GM19099 (cell line): ENCODE measurements around the gene ELP2.

Experiments
- POLR2A ChIP-seq: IDR thresholded peaks from 3 replicates; pipeline ENCODE4 v1.6.1; 2011; ENCODE audit warnings: low read depth; ENCODE audit not compliant: insufficient read length; ENCODE audit errors: extremely low read depth

The ELP2 gene

DNA sequence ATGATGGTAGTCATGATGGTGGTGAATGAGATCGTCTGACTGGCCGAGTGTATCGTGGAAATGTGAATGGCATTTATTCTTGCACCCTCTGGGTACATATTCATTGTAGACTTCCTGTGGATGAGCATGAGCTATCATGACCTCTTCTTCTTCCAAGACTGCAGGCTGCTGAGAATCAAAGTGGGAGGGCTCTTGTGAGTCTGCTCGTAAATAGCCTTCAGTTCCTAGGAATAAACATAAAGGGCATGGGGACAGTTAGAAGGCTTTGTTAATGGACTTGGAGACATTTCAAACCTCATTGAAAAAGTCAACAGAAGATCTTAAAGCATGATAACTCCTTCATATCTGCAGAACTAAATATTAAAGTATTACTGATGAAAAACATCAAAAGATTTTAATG is 15.4 kb upstream of the ELP2 start:
- no peak for TF ChIP-seq POLR2A

DNA sequence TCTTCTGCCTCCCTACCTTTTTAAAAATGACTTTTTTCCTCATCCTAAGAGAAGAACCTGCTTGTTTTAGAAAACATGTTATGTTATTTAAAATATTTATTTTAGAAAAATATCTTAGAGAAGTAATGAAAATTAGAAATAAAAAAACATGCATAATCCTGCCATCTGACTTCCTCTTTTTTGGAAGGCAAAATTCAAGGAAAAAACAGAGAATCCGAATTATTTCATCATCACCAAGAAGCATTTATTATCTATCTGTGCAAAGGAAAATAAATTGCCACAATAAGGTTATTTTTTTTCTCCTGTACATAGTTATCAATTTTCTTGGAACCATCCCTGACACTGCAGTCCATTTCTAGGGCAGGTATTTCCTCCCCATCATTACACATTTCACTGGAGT is 15.0 kb upstream of the ELP2 start:
- no peak for TF ChIP-seq POLR2A

DNA sequence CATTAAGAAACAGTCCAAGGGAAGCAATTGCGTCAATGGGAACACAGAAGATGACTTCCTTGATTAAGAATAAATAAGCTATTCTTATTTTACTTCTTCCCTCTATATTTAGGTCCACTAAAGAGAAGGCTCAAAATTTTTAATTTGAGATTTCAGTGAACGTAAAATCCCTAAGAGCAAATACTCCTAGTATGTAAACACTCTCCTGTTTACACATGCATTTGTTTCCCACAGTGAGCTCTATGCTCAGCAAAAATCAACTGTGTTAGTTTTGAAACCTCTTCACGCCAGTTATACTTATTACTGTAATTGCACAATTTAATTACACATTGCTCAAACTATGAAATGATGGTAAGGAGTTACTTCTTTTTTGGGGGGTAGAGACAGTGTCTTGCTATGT is 9.4 kb upstream of the ELP2 start:
- TF ChIP-seq POLR2A: no peak

DNA sequence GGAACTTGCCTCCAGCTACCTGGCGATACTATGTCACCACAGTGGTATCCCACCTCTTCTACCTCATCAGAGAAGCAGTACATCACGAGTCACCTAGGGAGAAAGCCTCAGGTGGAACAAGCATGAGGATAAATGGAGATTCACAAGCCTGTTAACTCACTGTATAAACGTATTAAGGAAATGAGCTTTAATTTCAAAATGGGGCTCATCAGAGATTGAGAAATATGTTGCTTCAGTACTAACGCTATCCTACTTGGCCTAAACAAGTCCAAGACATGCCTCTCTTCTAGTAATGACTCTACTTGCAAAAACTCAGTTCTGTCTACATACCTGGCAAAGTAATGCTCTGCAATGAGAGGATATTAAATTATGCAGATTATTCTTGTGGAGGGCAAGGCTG is 4.9 kb upstream of the ELP2 start:
- no peak for TF ChIP-seq POLR2A

DNA sequence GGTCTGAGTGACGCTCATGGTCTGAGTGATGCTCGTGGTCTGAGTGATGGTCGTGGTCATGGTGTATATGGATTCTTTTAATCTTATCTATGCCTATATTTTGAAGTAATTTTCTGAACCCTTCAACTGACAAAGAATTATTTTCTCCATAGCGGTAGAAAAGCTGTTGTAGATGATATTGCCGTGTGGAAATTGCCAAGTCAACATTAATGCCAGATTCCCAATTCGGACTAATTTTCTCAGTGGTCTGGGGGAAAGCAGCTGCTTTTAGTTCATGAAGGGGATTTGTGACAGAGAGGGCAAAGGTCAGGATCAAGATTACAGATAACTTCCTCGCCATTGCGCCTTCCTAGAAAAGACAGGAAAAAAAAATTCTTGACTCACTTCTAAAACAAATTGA is 3.0 kb upstream of the ELP2 start:
- no peak for TF ChIP-seq POLR2A

DNA sequence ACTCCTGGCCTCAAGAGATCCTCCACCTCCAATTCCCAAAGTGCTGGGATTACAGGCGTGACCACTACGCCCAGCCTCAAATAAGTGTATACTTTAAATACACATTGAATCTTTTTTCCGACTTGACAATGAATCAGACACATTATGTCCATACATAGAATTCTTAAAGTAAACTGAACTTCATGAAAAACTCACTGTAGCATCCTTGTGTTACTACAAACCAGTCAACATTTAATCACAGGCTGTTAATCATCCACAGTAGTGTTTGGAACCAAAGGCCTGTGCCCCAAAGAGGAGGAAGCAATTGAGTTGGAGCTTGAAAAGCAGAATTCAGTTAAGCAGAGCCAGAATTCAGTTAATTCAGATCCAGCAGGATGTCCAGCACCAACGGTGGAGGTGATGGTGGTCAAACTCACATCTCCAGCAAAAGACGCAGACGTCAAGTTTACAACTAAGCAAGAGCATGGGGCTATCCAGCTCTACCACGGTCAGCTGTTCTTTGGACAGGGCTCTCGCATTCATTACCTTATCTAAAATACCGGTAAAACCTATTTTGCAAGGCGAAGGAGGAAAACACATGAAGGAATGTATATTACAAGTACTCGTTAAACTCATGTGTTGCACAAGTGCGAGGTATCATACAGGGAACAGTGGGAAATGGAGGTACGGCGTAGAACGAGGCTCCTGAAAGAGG is 1.7 kb upstream of the ELP2 start:
- TF ChIP-seq POLR2A: no peak

DNA sequence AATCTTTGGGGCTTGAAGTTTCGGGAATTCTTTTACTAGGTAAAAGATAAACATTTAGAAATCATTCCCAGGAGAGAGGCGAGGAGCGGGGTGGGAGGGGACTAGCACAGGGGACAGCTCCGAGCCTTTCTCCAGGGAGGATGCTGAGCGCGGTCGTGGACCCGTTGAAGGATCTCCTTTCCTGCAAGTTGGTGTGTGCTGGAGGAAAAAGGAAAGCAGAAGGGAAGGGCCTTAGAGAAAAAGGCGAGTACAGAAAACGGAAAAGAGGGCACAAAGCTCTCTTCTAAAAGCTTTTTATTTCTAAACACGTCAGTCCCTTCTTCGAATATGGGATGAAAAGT is 1.2 kb upstream of the ELP2 start:
- no peak for TF ChIP-seq POLR2A

DNA sequence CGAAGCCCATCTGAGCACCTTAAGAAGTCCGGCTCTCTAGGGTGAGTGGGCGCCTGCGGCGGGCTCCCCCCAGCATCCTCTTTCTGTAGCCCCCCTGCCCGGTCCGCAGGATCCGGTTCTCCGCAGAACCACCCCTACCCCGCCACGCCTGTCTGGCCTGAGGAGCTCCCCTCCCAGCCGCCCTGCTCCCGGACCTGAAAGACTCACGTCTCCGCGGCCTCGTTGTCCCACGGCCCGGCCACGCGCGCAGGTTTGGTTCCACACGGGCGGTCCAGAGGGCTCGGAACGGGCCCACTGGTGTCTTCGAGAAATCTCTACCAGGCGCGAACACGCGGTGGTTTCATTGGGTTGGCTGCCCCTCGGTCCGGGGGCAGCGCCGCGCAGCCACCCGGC is 796 bp upstream of the ELP2 start:
- TF ChIP-seq POLR2A: no peak

DNA sequence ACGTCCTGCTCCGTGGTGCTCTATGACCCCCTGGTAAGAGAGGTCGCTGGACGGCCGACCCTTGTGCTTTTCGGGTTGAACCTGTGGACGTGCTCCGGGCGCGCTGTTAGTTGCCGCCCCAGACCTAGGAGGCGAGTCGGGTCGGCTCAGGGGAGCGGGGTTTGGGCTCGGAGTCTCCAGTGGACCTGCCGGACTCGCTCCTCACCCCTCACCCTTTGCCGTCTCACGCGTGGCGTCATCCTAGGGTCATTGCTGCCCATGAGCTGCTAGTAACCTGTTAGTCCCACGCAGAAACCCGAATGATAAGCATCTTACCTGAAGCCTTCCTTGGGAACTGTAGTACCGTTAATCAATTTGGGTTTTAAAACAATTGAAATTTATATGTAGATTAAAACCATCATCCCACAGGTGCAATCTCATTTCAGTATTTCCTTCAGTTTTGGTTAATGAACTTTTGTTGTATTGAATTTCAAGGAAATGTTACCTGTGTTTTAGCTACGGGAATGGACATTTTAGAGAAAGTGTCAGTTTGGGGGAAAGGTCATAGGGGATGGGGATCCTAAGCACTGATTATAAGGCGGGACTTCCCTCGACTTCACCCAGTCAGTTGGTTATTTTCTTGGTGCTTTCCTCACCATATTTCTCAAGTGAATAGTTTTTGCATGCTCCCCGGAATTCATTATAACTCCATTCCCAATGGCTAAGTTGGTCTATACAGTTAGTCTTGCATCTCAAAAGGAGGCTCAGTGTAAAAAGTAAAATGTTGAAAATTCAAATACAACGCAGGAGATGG is 536 bp downstream of the ELP2 start:
- TF ChIP-seq POLR2A: no peak

DNA sequence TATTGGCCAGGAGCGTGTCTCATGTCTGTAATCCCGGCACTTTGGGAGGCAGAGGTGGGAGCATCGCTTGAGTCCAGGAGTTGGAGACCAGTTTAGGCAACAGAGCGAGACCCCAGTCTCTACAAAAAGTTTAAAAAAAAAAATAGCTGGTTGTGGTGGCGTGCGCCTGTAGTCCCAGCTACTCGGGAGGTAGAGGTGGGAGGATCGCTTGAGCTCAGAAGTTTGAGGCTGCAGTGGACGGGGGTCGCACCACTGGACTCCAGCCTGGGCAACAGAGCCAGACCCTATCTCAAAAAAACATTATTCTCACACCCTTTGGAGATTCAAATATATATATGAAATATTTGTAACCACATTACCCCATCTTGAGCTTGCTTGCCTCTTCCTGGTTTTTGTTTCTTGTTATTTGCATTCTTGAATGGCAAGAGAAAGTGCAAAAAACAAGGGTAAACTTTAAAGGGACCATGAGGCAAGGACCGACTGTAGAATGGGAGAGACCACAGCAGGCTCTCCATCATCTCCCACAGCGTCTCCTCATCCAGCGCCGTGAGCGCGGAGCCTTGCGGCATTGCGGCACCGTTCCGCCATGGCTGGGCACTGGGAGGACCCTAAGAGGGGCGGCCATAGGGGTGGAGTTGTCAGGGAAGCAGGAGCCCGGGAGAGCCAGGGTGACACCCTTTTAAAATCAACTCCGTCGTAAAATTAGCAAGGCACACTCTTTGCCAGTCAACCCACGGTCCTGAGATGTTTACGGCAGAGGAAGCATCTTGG is 1.4 kb downstream of the ELP2 start:
- TF ChIP-seq POLR2A: no peak

DNA sequence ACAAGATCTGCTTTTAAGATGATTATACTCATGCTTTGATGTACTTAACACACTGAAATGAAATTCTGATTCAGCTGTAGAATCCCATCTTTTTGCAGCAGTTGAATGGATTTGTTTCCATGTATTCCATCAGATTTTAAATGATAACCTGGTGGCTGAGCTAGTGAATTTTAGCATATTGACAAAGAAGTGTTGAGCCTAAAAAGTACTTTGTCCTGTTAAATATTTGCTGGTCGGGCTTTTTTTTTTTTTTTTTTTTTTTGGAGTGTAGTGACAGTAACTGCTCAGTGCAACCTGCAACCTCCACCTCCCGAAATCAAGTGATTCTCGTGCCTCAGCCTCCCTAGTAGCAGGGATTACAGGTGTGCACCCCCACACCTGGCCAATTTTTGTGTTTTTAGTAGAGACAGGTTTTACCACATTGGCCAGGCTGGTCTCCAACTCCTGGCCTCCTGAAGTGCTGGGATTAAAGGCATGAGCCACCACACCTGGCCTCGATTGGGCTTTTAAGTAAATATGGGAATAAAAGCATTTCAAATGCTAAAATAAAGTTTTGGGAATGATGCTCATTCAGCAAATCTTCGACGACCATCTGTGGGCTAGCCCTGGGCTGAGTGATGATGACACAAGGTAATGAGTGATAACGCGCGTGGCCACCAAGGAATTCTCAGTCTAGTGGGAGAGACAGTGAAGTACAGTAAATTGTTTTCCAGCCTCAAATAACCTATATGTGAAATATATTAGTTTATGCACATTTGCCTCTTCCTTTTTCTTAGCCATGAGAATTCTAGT is 2.2 kb downstream of the ELP2 start:
- TF ChIP-seq POLR2A: no peak

DNA sequence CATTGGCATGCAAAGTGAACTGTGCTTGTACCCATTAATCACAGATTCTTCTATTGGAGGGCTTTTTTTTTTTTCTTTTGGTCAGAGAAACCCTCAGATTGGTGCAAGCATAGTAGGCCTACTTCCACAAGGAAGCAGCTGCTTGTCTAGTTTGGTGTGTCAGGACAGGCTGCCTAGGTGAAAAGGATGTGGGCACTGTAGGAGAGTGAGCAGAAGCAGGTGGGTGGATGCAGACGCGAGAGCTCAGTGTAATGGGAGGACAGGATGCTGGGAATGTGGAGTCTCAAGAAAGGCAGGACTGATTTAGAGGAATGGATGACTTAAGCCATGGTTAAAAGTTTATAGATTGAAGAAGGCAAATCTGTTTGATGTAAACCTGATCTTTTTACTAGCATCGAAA is 3.1 kb downstream of the ELP2 start:
- TF ChIP-seq POLR2A: no peak

DNA sequence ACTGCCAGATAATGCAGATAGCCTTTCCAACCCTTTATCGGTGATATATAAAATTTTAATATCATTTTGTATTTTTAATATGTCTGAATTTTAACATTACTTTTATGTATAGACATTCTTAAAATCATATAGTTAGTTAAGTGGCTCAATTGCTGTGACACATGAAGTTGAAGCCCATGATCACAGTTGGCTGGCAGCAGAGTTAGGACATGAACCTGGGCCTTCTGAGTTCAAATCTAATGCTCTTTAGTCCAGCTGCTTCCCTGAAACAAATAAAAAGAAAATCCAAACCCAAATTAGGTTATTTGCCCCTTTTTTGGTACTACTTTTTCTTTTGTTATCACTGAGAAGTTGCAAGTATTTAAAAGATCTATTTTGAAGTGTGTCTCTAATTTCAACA is 5.6 kb downstream of the ELP2 start:
- no peak for TF ChIP-seq POLR2A

DNA sequence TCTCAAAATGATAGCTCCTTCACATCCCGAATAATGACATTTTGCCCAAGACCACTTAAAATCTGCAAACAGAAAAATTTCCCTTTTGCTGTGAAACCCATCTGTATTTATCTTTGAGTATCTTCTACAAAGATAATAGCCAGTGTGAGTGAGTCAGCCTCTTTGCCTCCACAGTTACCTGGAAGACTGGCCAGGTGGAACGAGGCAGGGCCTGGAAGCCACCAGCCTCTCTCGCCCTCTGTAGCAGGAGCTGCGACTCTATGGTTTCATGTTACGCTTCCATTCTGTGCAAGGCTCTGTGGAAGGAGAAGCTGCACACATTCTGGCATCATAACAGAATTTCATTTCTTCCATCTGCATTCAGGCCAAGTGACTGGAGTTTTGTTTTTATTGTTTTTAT is 9.5 kb downstream of the ELP2 start:
- no peak for TF ChIP-seq POLR2A

DNA sequence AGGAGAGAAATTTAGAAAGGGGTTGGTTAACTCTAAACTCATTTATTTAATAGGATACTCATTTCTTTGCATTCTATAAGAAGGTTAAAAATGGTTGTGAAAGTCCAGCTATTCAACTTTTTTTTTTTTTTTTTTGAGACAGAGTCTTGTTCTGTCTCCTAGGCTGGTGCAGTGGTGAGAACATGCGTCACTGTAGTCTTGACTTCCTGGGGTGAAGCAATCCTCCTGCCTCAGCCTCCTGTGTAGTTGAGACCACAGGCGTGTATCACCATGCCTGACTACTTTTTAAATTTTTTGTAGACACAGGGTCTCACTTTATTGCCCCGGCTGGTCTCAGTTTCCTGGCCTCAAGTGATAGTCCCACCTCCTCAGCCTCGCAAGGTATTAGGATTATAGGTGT is 11.9 kb downstream of the ELP2 start:
- no peak for TF ChIP-seq POLR2A

DNA sequence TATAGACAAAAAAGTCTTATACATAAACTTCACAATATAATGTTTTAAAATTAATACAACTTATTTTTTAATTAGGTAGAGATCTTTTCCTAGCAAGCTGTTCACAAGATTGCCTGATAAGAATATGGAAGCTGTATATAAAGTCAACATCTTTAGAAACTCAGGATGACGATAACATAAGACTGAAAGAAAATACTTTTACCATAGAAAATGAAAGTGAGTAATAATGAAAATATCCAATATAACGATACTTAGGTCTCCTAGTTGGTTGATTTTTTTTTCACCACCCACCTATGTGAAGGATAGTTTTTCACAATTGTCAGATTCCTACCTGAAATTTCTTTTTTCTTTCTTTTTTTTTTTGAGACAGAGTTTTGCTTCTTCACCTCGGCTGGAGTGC is 13.1 kb downstream of the ELP2 start:
- no peak for TF ChIP-seq POLR2A

DNA sequence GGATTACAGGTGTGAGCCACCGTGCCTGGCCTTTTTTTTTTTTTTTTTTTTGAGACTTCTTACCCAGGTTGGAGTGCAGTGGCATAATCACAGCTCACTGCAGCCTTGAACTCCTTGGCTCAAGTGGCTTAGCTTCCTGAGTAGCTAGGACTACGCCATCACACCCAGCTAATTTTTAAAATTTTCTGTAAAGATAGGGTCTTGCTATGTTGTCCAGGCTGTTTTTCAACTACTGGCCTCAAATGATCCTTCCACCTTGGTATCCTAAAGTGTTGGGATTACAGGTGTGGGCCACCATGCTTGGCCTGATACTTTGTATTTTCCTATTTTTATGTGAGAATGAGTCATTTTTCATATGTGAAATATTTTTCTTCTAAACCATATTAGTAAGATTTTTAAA is 13.7 kb downstream of the ELP2 start:
- no peak for TF ChIP-seq POLR2A
